GM12878 (cell line): Measurements from ENCODE around the gene C19orf44.

Experiments used
- CBFB ChIP-seq: IDR thresholded peaks from 2 replicates; pipeline ENCODE4 v1.6.1; 2016; ENCODE audit warnings: antibody characterized with exemption, low read depth
- CTCF ChIP-seq, 3 experiments: IDR thresholded peaks in 2 of 3; conservative IDR thresholded peaks in 1 of 3; 2 replicates each; pipeline ENCODE4 v1.5.1; 2011; ENCODE audit warnings: low read depth in 3 of 3, low read length in 3 of 3, mild to moderate bottlenecking in 3 of 3, control low read depth in 2 of 3, moderate library complexity in 2 of 3, inconsistent platforms in 1 of 3, mixed read lengths in 1 of 3; ENCODE audit not compliant: control insufficient read depth in 2 of 3, insufficient read depth in 1 of 3; ENCODE audit errors: extremely low read depth in 1 of 3
- EP300 ChIP-seq, 2 experiments: fragments of 150-350 bp in 1 of 2; IDR thresholded peaks; 2 replicates each; pipeline ENCODE4 v1.6.1; 2011 to 2012; ENCODE audit warnings: low read depth in 2 of 2, low read length in 2 of 2, borderline replicate concordance in 1 of 2, improper control_type of control experiment in 1 of 2, inconsistent platforms in 1 of 2; ENCODE audit not compliant: control insufficient read depth in 1 of 2
- EZH2 ChIP-seq: IDR thresholded peaks from 2 replicates; pipeline ENCODE4 v1.6.1; 2012; ENCODE audit warnings: low read depth, mild to moderate bottlenecking, control low read depth, inconsistent platforms, low read length, borderline replicate concordance; ENCODE audit not compliant: control insufficient read depth
- FOXM1 ChIP-seq: IDR thresholded peaks from 2 replicates; pipeline ENCODE4 v1.6.1; 2012; ENCODE audit warnings: low read depth, mild to moderate bottlenecking, inconsistent platforms, low read length, moderate library complexity
- HCFC1 ChIP-seq: fragments of 150-350 bp; IDR thresholded peaks from 2 replicates; pipeline ENCODE4 v1.6.1; 2014; ENCODE audit warnings: low read length
- POLR2AphosphoS5 ChIP-seq: IDR thresholded peaks from 2 replicates; pipeline ENCODE4 v1.6.1; 2011; ENCODE audit warnings: mild to moderate bottlenecking, low read length, inconsistent platforms
- RAD21 ChIP-seq: IDR thresholded peaks from 2 replicates; pipeline ENCODE4 v1.6.1; 2011; ENCODE audit warnings: mild to moderate bottlenecking, low read depth, low read length, moderate library complexity; ENCODE audit not compliant: insufficient read depth
- TCF7 ChIP-seq: IDR thresholded peaks from 2 replicates; pipeline ENCODE4 v1.6.1; 2014; ENCODE audit warnings: antibody characterized with exemption, borderline replicate concordance

- TF ChIP-seq RAD21 (no peak), CTCF (IDR thresholded peaks at IDR 0.05 in 2 of 3, conservative IDR thresholded peaks at IDR 0.05 in 1 of 3; ENCODE audit: control insufficient read depth in 2 of 3, extremely low read depth in 1 of 3, insufficient read depth in 1 of 3, low read depth in 3 of 3, low read length in 3 of 3) (no peak), POLR2AphosphoS5 (no peak; the same call in 1 of the 2 replicates), TCF7 (no peak), HCFC1 (no peak), EP300 (IDR thresholded peaks at IDR 0.05; ENCODE audit: borderline replicate concordance in 1 of 2, control insufficient read depth in 1 of 2, low read depth in 2 of 2, low read length in 2 of 2) (no peak), FOXM1 (no peak), EZH2 (no peak), CBFB (no peak)
These were observed 46.8 kb downstream of the C19orf44 start for GRCh38 chr19:16542910-16543472.
